Measurements from ENCODE around the gene COLEC11.
"Not testable (repeated sequence)": the region's sequence is repeated elsewhere in the genome, so short reads cannot be mapped to it uniquely, and the experiment has no call there.

Gene COLEC11

DNA sequence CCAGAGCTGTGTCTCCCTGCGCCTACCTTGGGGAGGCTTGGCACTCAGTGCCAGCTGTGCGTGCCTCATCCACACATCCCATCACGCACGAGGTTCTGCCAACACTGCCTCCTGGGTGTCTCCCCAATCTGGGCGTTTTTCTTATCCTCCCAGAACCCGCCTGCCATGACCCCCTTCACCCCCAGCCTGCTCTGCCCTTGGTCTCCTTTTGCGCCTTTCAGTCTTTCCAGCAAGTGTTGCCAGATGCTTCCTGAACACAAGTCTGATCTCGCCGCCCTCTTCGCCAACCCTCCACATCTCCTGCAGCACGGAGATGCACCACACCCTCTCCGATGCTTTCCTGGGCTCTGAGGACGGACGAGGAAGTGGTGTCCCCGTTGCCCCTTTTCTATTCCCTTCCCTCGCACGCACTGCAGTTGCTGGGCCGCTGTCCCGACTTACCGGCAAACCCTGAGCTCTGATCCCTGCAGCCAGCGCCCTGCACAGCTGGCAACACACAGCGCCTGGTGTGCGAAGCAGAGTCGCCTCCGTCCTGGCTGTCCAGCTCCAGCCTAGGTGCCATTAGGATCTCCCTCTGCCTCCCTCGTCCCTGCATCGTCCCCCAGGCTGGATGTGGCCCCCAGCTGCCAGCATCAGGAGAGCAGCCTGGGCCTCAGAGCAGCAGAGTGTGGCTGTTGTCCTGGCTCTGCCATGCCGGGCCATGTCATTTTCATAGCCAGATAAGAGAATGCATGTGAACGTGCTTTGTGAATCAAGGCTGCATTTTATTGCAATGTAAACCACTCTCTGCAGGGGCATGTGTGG, 40.5 kb downstream of the COLEC11 start:
- Histone ChIP-seq H4K20me1 (ENCODE audit: low read depth, low read length) (no peaks in the 10 kb centered on the region), H3K4me2 (ENCODE audit: low read depth, low read length, poor library complexity, severe bottlenecking) (no peak overlapping the region), H3K27ac (ENCODE audit: low read depth, low read length) (no peak overlapping the region), H2AFZ (ENCODE audit: low read depth, low read length, severe bottlenecking) (no peak overlapping the region), H3K9me2 (replicated peaks; ENCODE audit: insufficient read depth, low read length) (no peaks in the 10 kb centered on the region), H3K27me3 (ENCODE audit: low read length) (no peaks in the 10 kb centered on the region), H3K79me2 (ENCODE audit: insufficient read depth, low read length) (no peaks in the 10 kb centered on the region), H3K4me3 (ENCODE audit: insufficient read depth, low read length, poor library complexity, severe bottlenecking) (no peak overlapping the region), H3K9me3 (ENCODE audit: insufficient read depth, low read length) (no peaks in the 10 kb centered on the region), H3F3A (ENCODE audit: insufficient read depth) (no peaks in the 10 kb centered on the region), H3K9ac (ENCODE audit: low read length) (no peak overlapping the region), H3K36me3 (ENCODE audit: low read length) (no peaks in the 10 kb centered on the region)
- TF ChIP-seq EZH2phosphoT487 (conservative IDR thresholded peaks at IDR 0.05; ENCODE audit: low read length) = no peak
- TF ChIP-seq, protein P1, sequence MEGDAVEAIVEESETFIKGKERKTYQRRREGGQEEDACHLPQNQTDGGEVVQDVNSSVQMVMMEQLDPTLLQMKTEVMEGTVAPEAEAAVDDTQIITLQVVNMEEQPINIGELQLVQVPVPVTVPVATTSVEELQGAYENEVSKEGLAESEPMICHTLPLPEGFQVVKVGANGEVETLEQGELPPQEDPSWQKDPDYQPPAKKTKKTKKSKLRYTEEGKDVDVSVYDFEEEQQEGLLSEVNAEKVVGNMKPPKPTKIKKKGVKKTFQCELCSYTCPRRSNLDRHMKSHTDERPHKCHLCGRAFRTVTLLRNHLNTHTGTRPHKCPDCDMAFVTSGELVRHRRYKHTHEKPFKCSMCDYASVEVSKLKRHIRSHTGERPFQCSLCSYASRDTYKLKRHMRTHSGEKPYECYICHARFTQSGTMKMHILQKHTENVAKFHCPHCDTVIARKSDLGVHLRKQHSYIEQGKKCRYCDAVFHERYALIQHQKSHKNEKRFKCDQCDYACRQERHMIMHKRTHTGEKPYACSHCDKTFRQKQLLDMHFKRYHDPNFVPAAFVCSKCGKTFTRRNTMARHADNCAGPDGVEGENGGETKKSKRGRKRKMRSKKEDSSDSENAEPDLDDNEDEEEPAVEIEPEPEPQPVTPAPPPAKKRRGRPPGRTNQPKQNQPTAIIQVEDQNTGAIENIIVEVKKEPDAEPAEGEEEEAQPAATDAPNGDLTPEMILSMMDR (IDR thresholded peaks at IDR 0.05; ENCODE audit: insufficient read depth, low read length, poor library complexity, severe bottlenecking) = no peak

DNA sequence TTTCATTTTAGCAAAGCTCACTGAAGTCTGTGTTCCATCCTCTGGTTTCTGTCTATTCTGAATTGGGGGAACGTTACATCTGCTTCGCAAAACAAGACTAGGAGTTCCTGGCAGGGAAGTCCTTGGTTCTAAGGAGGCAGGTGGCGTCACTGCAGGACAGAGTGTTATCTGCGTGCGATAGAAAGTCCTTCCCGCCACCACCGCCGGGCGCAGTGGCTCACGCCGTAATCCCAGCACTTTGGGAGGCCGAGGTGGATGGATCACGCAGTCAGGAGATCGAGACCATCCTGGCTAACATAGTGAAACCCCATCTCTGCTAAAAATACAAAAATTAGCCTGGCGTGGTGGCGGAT, 41.0 kb downstream of the COLEC11 start:
- not testable (repeated sequence) for H2AFZ ChIP-seq (ENCODE audit: low read depth, low read length, severe bottlenecking); H3K9me3 ChIP-seq (ENCODE audit: insufficient read depth, low read length); H3K9me2 ChIP-seq (replicated peaks; ENCODE audit: insufficient read depth, low read length); H3K27ac ChIP-seq (ENCODE audit: low read depth, low read length); H3K4me2 ChIP-seq (ENCODE audit: low read depth, low read length, poor library complexity, severe bottlenecking); H3K79me2 ChIP-seq (ENCODE audit: insufficient read depth, low read length); H3K4me3 ChIP-seq (ENCODE audit: insufficient read depth, low read length, poor library complexity, severe bottlenecking); H3K9ac ChIP-seq (ENCODE audit: low read length); H3F3A ChIP-seq (ENCODE audit: insufficient read depth); H3K36me3 ChIP-seq (ENCODE audit: low read length); H4K20me1 ChIP-seq (ENCODE audit: low read depth, low read length); H3K27me3 ChIP-seq (ENCODE audit: low read length)

DNA sequence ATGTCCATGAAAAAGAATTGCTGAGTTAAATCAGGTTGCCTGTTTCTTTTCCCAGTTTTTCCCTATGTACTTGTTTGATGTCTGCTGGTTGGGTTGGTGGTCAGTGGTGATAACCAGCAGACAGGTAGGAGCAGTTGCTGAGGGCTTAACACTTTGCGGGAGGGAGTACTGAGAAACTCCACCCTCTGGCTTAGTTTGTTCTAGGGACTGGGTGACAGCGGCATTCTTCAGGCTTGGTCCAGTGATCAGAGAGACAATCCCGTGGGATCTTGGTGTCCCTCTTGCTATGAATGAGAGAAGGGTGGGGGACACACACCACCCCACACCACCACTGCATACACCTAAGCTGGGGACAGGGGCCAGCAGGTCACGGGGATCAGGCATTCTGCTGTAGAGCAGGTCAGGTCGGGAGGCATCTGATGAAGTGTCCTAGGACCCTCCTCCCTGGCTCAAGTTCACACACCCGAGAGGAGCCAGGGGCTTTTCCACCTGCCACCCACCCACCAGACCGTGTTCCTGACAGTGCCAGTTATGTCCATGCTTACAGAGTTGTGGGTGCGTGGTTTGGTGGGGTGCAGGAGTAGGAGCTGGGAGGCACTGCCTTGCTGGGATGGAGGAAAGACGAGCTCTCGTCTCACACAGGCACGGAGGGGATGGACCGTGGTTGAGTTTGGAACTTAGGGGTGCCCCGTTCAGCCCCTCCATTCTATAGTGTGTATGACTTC, 41.8 kb downstream of the COLEC11 start:
- no peak overlapping the region for H2AFZ ChIP-seq (ENCODE audit: low read depth, low read length, severe bottlenecking)

More for the DNA sequence above, 41.8 kb downstream of the COLEC11 start:
- Histone ChIP-seq H3K36me3 (ENCODE audit: low read length) (no peaks in the 10 kb centered on the region), H3K9ac (ENCODE audit: low read length) (no peak overlapping the region), H3K9me2 (replicated peaks; ENCODE audit: insufficient read depth, low read length) (no peaks in the 10 kb centered on the region), H4K20me1 (ENCODE audit: low read depth, low read length) (no peaks in the 10 kb centered on the region), H3K79me2 (ENCODE audit: insufficient read depth, low read length) (no peaks in the 10 kb centered on the region), H3F3A (ENCODE audit: insufficient read depth) (no peaks in the 10 kb centered on the region), H3K27me3 (ENCODE audit: low read length) (no peaks in the 10 kb centered on the region), H3K27ac (ENCODE audit: low read depth, low read length) (no peak overlapping the region), H3K4me3 (ENCODE audit: insufficient read depth, low read length, poor library complexity, severe bottlenecking) (no peak overlapping the region), H3K9me3 (ENCODE audit: insufficient read depth, low read length) (no peaks in the 10 kb centered on the region), H3K4me2 (ENCODE audit: low read depth, low read length, poor library complexity, severe bottlenecking) (no peak overlapping the region)
- TF ChIP-seq, protein P1 (IDR thresholded peaks at IDR 0.05; ENCODE audit: insufficient read depth, low read length, poor library complexity, severe bottlenecking) = no peak
- no peak for TF ChIP-seq EZH2phosphoT487 (conservative IDR thresholded peaks at IDR 0.05; ENCODE audit: low read length)

Measured in SU-DHL-6 (cell line).